Mesendoderm (in vitro differentiated cells): ENCODE data around the gene SFMBT1.
A peak's percentile ranks its signal among the peaks of the same experiment; 100 is the strongest.

Experiments used
- DNase-seq: peaks from one replicate; pipeline ENCODE4 v3.0.0; 2013
- H2AK5ac ChIP-seq: 2 replicates; pipeline ENCODE4 v1.6.1; 2013; ENCODE audit warnings: low read length, inconsistent platforms
- H2BK120ac ChIP-seq: 2 replicates; pipeline ENCODE4 v1.6.1; 2013; ENCODE audit warnings: low read depth, mild to moderate bottlenecking, low read length, moderate library complexity, mixed read lengths
- H2BK15ac ChIP-seq: replicated peaks from 2 replicates; pipeline ENCODE4 v1.6.1; 2013; ENCODE audit warnings: low read depth, mild to moderate bottlenecking, moderate library complexity
- H2BK5ac ChIP-seq: 2 replicates; pipeline ENCODE4 v1.6.1; 2013; ENCODE audit warnings: low read length, inconsistent platforms
- H3K18ac ChIP-seq: 2 replicates; pipeline ENCODE4 v1.6.1; 2013; ENCODE audit warnings: mild to moderate bottlenecking, low read length, mixed read lengths
- H3K23ac ChIP-seq: one replicate; pipeline ENCODE4 v1.6.1; 2013; ENCODE audit warnings: low read length
- H3K27ac ChIP-seq: 2 replicates; pipeline ENCODE4 v1.5.1; 2013; ENCODE audit warnings: low read depth, mild to moderate bottlenecking, inconsistent platforms, low read length, moderate library complexity
- H3K27me3 ChIP-seq: 2 replicates; pipeline ENCODE4 v1.6.1; 2013; ENCODE audit warnings: low read length, control low read depth, mild to moderate bottlenecking, inconsistent platforms; ENCODE audit not compliant: insufficient read depth, poor library complexity
- H3K36me3 ChIP-seq: 2 replicates; pipeline ENCODE4 v1.6.1; 2013; ENCODE audit warnings: low read length, inconsistent platforms; ENCODE audit not compliant: control insufficient read depth, insufficient read depth
- H3K4ac ChIP-seq: one replicate; pipeline ENCODE4 v1.6.1; 2013; ENCODE audit warnings: low read depth, mild to moderate bottlenecking, low read length, moderate library complexity
- H3K4me1 ChIP-seq: 2 replicates; pipeline ENCODE4 v1.6.1; 2013; ENCODE audit warnings: low read depth, low read length, inconsistent platforms; ENCODE audit not compliant: control insufficient read depth
- H3K4me2 ChIP-seq: 2 replicates; pipeline ENCODE4 v1.6.1; 2013; ENCODE audit warnings: low read length
- H3K4me3 ChIP-seq: 2 replicates; pipeline ENCODE4 v1.5.1; 2013; ENCODE audit warnings: mild to moderate bottlenecking, low read length
- H3K56ac ChIP-seq: one replicate; pipeline ENCODE4 v1.6.1; 2013; ENCODE audit warnings: low read length
- H3K79me1 ChIP-seq: 2 replicates; pipeline ENCODE4 v1.6.1; 2013; ENCODE audit warnings: low read length, inconsistent platforms
- H3K79me2 ChIP-seq: 2 replicates; pipeline ENCODE4 v1.6.1; 2013; ENCODE audit warnings: mild to moderate bottlenecking, low read length; ENCODE audit not compliant: control insufficient read depth, insufficient read depth
- H3K9ac ChIP-seq: 2 replicates; pipeline ENCODE4 v1.6.1; 2013; ENCODE audit warnings: low read length, inconsistent platforms
- H4K5ac ChIP-seq: one replicate; pipeline ENCODE4 v1.6.1; 2013; ENCODE audit warnings: low read length
- H4K8ac ChIP-seq: one replicate; pipeline ENCODE4 v1.6.1; 2013; ENCODE audit warnings: low read depth, mild to moderate bottlenecking, control low read depth, low read length, moderate library complexity
- WGBS: extraction: QIAGEN DNeasy Blood & Tissue Kit; methylation state at CpG from one replicate; pipeline ENCODE4 v1.1.7; 2013; ENCODE audit warnings: low lambda C conversion rate, missing lambda C conversion rate; ENCODE audit not compliant: insufficient coverage; ENCODE audit errors: extremely low coverage; 5-methylcytosine and 5-hydroxymethylcytosine counted together

SFMBT1 gene

GRCh38 chr3:52860424-52860768 is 185.5 kb downstream of the SFMBT1 start:
- no CpG with 5 or more reads among the region's 8 CpGs for WGBS
- H3K4me3 ChIP-seq = no peak overlapping the region

DNA sequence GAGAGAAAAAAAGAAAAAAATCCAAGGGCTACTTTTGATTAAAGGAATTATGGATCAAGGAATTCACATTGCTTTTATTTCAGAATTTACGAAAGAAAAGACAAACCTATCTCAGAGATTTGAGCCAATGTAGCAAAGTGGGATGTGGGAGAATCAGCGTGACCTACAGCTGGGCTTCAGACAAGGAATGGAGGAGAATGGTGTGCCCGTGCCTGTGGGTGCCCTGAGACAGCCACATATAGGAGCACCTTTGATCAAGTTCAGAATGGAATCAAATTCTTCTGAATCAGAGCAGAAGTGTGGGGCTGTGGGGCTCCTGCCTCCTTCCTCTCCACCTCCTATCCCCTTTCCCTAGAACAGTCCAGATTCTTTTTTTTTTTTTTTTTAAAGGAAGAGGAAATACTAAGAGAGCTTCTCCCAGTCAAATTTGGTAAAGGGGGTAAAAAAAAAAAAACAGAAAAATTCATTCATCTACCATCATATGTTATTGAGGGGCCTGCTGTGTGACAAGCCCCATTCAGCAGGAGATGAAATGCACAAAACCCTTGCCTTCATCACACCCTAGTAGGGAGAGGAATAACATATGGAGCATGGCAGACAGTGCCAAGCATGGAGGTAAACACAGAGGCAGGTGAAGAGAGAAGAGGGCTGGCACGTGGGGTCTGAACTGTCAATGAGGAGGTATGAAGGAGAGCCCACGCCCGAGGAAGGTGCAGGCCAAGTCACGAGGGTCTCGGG is 186.0 kb downstream of the SFMBT1 start:
- Histone ChIP-seq H3K79me1 (no peaks in the 10 kb centered on the region), H4K5ac (no peak overlapping the region), H3K4me1 (no peaks in the 10 kb centered on the region), H3K4me2 (no peak overlapping the region), H3K56ac (no peak overlapping the region), H4K8ac (no peak overlapping the region), H3K27ac (no peak overlapping the region), H3K23ac (no peak overlapping the region), H3K18ac (no peak overlapping the region), H2BK120ac (no peak overlapping the region), H2BK15ac (no peak overlapping the region), H3K27me3 (no peaks in the 10 kb centered on the region), H3K36me3 (no peaks in the 10 kb centered on the region), H3K4me3 (no peak overlapping the region), H3K4ac (no peak overlapping the region), H3K9ac (no peak overlapping the region), H2BK5ac (no peak overlapping the region), H3K79me2 (no peaks in the 10 kb centered on the region), H2AK5ac (no peak overlapping the region)
- no CpG with 5 or more reads among the region's 8 CpGs for WGBS
- DNase-seq = no peak

More at GRCh38 chr3:52860424-52860768, 185.5 kb downstream of the SFMBT1 start:
- Histone ChIP-seq H2AK5ac (no peak overlapping the region), H3K4me1 (no peaks in the 10 kb centered on the region), H3K79me2 (no peaks in the 10 kb centered on the region), H2BK120ac (no peak overlapping the region), H3K79me1 (no peaks in the 10 kb centered on the region), H3K4me2 (no peak overlapping the region), H2BK15ac (no peak overlapping the region), H3K18ac (no peak overlapping the region), H3K27ac (no peak overlapping the region), H4K5ac (no peak overlapping the region), H3K36me3 (no peaks in the 10 kb centered on the region), H3K27me3 (no peaks in the 10 kb centered on the region), H3K56ac (no peak overlapping the region), H4K8ac (no peak overlapping the region), H3K23ac (no peak overlapping the region), H3K9ac (no peak overlapping the region), H3K4ac (no peak overlapping the region), H2BK5ac (no peak overlapping the region)
- DNase-seq = no peak

DNA sequence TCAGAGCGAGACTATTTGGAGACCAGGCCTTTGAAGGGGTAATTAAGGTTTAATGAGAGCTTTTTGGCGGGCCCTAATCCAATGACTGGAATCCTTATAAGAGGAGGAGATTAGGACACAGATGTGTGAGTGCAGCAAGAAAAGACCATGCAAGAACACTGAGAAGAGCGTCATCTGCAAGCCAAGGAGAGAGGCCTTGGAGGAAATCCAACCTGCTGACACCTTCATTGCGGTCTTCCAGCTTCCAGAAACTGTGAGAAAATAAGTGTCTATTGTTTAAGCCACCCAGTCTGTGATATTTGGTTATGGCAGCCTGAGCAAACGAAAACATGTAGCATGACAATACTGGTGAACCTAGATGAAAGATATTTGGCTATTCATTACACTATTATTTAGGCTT is 188.0 kb downstream of the SFMBT1 start:
- Histone ChIP-seq H2AK5ac (no peak overlapping the region), H3K56ac (no peak overlapping the region), H3K79me2 (no peaks in the 10 kb centered on the region), H2BK5ac (no peak overlapping the region), H3K4me3 (no peak overlapping the region), H3K4me2 (no peak overlapping the region), H2BK120ac (no peak overlapping the region), H3K18ac (no peak overlapping the region), H3K4me1 (no peaks in the 10 kb centered on the region), H4K5ac (no peak overlapping the region), H2BK15ac (no peak overlapping the region), H4K8ac (no peak overlapping the region), H3K27ac (no peak overlapping the region), H3K36me3 (no peaks in the 10 kb centered on the region), H3K4ac (no peak overlapping the region), H3K9ac (no peak overlapping the region), H3K27me3 (no peaks in the 10 kb centered on the region), H3K23ac (no peak overlapping the region), H3K79me1 (no peaks in the 10 kb centered on the region)
- no peak for DNase-seq
- no CpG with 5 or more reads among the region's 5 CpGs for WGBS

DNA sequence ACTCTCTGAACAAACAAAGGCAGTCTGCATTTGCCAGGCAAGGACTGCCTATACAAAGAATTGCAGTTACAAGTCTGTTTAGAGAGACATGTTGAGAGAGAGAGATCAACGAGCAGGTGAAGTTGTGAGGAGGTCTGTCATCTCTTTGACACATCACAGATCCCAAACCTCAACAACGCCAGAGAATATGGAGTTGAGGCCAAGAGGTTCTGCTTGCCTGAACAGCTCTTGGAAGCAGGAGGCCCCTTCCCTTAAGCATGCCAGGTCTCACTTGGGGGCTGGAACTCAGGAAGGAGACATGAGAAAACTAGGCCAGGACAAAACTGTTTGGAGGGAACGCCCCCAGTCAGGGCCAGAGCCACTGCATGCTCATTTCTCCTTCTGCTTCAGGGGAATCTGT is 188.7 kb downstream of the SFMBT1 start:
- no peaks in the 10 kb centered on the region for H3K36me3 ChIP-seq
- H4K8ac ChIP-seq = no peak overlapping the region
- H3K79me2 ChIP-seq = no peaks in the 10 kb centered on the region
- no peak overlapping the region for H3K4me2 ChIP-seq
- H3K27me3 ChIP-seq = no peaks in the 10 kb centered on the region
- H2BK15ac ChIP-seq = no peak overlapping the region
- DNase-seq = no peak
- no peaks in the 10 kb centered on the region for H3K4me1 ChIP-seq
- no peak overlapping the region for H3K56ac ChIP-seq
- no peaks in the 10 kb centered on the region for H3K79me1 ChIP-seq
- H3K18ac ChIP-seq = no peak overlapping the region
- H3K4ac ChIP-seq = no peak overlapping the region
- no peak overlapping the region for H3K23ac ChIP-seq
- no peak overlapping the region for H2BK5ac ChIP-seq
- no peak overlapping the region for H3K9ac ChIP-seq
- WGBS = no CpG with 5 or more reads among the region's 3 CpGs
- H3K4me3 ChIP-seq = no peak overlapping the region
- H2BK120ac ChIP-seq = no peak overlapping the region
- no peak overlapping the region for H4K5ac ChIP-seq
- no peak overlapping the region for H2AK5ac ChIP-seq
- no peak overlapping the region for H3K27ac ChIP-seq

DNA sequence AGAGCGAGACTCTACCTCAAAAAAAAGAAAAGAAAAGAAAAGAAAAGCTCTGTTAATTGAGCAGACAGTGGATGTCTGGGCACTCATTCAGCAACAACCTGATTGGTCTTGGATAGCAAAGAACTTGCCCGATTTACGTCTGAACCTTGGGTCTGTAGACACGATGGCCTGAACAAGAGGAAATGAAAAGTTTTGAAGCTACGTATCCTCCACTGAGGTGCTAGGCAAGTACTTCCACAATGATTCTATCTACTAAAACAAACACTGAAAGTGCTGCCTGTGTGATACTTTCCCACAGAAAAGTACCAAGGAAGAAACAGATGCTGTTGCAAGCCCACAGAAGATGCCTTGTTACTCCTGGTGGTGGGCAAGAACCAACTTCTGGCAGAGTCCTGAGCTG is 189.2 kb downstream of the SFMBT1 start:
- Histone ChIP-seq H2BK120ac (no peak overlapping the region), H3K9ac (no peak overlapping the region), H3K4me2 (no peak overlapping the region), H2AK5ac (no peak overlapping the region), H3K79me2 (no peaks in the 10 kb centered on the region), H2BK15ac (no peak overlapping the region), H3K4me1 (no peaks in the 10 kb centered on the region), H3K56ac (no peak overlapping the region), H3K4ac (no peak overlapping the region), H3K27me3 (no peaks in the 10 kb centered on the region), H4K8ac (no peak overlapping the region), H2BK5ac (no peak overlapping the region), H4K5ac (no peak overlapping the region), H3K79me1 (no peaks in the 10 kb centered on the region), H3K27ac (no peak overlapping the region), H3K23ac (no peak overlapping the region), H3K18ac (no peak overlapping the region), H3K36me3 (no peaks in the 10 kb centered on the region), H3K4me3 (no peak overlapping the region)
- no peak for DNase-seq
- WGBS = no CpG with 5 or more reads among the region's 5 CpGs

DNA sequence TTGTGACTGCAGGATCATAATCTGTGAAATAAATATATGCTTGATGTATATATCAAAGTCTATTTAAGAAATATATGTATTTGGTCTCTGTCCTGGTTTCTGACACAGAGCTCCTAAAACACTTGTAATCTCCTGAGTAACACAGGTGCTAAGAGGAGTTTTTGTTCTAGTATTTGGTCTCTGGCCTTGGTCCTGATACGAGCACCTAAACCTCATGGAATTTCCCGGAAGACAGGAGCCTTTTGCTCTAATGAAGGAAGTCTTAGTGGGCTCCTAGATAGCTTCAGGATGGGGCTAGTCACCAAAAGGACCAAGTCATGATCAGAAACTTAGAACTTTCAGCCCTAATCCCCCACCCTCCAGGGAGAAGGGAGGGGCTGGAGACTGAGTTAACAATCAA is 191.9 kb downstream of the SFMBT1 start:
- H3K4ac ChIP-seq = no peak overlapping the region
- H4K5ac ChIP-seq = no peak overlapping the region
- no peak overlapping the region for H3K56ac ChIP-seq
- H2AK5ac ChIP-seq = no peak overlapping the region
- H3K9ac ChIP-seq = no peak overlapping the region
- no peaks in the 10 kb centered on the region for H3K79me1 ChIP-seq
- peak; percentile 44 for DNase-seq
- WGBS = no CpG with 5 or more reads among the region's 2 CpGs
- H3K18ac ChIP-seq = no peak overlapping the region
- H3K27me3 ChIP-seq = no peaks in the 10 kb centered on the region
- H2BK15ac ChIP-seq = no peak overlapping the region
- H2BK120ac ChIP-seq = no peak overlapping the region
- no peak overlapping the region for H3K27ac ChIP-seq
- no peak overlapping the region for H3K4me2 ChIP-seq
- no peak overlapping the region for H2BK5ac ChIP-seq
- H3K23ac ChIP-seq = no peak overlapping the region
- no peaks in the 10 kb centered on the region for H3K79me2 ChIP-seq
- H3K4me1 ChIP-seq = no peaks in the 10 kb centered on the region
- H4K8ac ChIP-seq = no peak overlapping the region
- H3K36me3 ChIP-seq = no peaks in the 10 kb centered on the region
- no peak overlapping the region for H3K4me3 ChIP-seq
